ENCODE results near the gene CUX1.

CUX1 gene

GRCh38 chr7:102152672-102153598 is 335.5 kb downstream of the CUX1 start:
- H3K36me3 ChIP-seq (ENCODE audit: insufficient read depth): no peaks in the 10 kb centered on the region
- no peaks in the 10 kb centered on the region for H3K27me3 ChIP-seq (ENCODE audit: insufficient read depth, low read depth)
- H3K4me1 ChIP-seq (ENCODE audit: low read depth, poor library complexity, severe bottlenecking): no peaks in the 10 kb centered on the region
- H3K79me2 ChIP-seq (ENCODE audit: insufficient read depth, low read depth): no peaks in the 10 kb centered on the region
- H3K4me2 ChIP-seq: no peak overlapping the region
- no peak for TF ChIP-seq CTCF (conservative IDR thresholded peaks at IDR 0.05; ENCODE audit: low read depth, low read length)
- H3K27ac ChIP-seq: no peak overlapping the region
- no peaks in the 10 kb centered on the region for H4K20me1 ChIP-seq (ENCODE audit: insufficient read depth)
- H3K9ac ChIP-seq: no peak overlapping the region
- no peak overlapping the region for H3K4me3 ChIP-seq (IDR thresholded peaks at IDR 0.05; ENCODE audit: insufficient read depth, low read depth, low read length)
- no peak overlapping the region for H2AFZ ChIP-seq (ENCODE audit: low read depth)

- Histone ChIP-seq H3K4me2 (no peak overlapping the region), H3K79me2 (ENCODE audit: insufficient read depth, low read depth) (no peaks in the 10 kb centered on the region)
These were observed 336.1 kb downstream of the CUX1 start for GRCh38 chr7:102153599-102153946.

GRCh38 chr7:102154425-102154824 is 337.0 kb downstream of the CUX1 start:
- no peak overlapping the region for H3K9ac ChIP-seq
- H4K20me1 ChIP-seq (ENCODE audit: insufficient read depth): no peaks in the 10 kb centered on the region
- TF ChIP-seq CTCF (conservative IDR thresholded peaks at IDR 0.05; ENCODE audit: low read depth, low read length): no peak
- no peaks in the 10 kb centered on the region for H3K36me3 ChIP-seq (ENCODE audit: insufficient read depth)
- no peak overlapping the region for H2AFZ ChIP-seq (ENCODE audit: low read depth)
- no peak overlapping the region for H3K4me3 ChIP-seq (IDR thresholded peaks at IDR 0.05; ENCODE audit: insufficient read depth, low read depth, low read length)
- H3K27me3 ChIP-seq (ENCODE audit: insufficient read depth, low read depth): no peaks in the 10 kb centered on the region
- no peak overlapping the region for H3K4me2 ChIP-seq
- H3K27ac ChIP-seq: no peak overlapping the region
- no peaks in the 10 kb centered on the region for H3K4me1 ChIP-seq (ENCODE audit: low read depth, poor library complexity, severe bottlenecking)
- H3K79me2 ChIP-seq (ENCODE audit: insufficient read depth, low read depth): no peaks in the 10 kb centered on the region

More at GRCh38 chr7:102153599-102153946, 336.1 kb downstream of the CUX1 start:
- Histone ChIP-seq H3K27ac (no peak overlapping the region), H3K9ac (no peak overlapping the region), H3K27me3 (ENCODE audit: insufficient read depth, low read depth) (no peaks in the 10 kb centered on the region), H3K36me3 (ENCODE audit: insufficient read depth) (no peaks in the 10 kb centered on the region), H2AFZ (ENCODE audit: low read depth) (no peak overlapping the region), H3K4me3 (IDR thresholded peaks at IDR 0.05; ENCODE audit: insufficient read depth, low read depth, low read length) (no peak overlapping the region), H3K4me1 (ENCODE audit: low read depth, poor library complexity, severe bottlenecking) (no peaks in the 10 kb centered on the region), H4K20me1 (ENCODE audit: insufficient read depth) (no peaks in the 10 kb centered on the region)
- TF ChIP-seq CTCF (conservative IDR thresholded peaks at IDR 0.05; ENCODE audit: low read depth, low read length): no peak

- no peak overlapping the region for H3K4me3 ChIP-seq (IDR thresholded peaks at IDR 0.05; ENCODE audit: insufficient read depth, low read depth, low read length)
- no peak overlapping the region for H3K4me2 ChIP-seq
- no peaks in the 10 kb centered on the region for H3K27me3 ChIP-seq (ENCODE audit: insufficient read depth, low read depth)
- no peak overlapping the region for H3K27ac ChIP-seq
- no peak overlapping the region for H2AFZ ChIP-seq (ENCODE audit: low read depth)
- no peaks in the 10 kb centered on the region for H4K20me1 ChIP-seq (ENCODE audit: insufficient read depth)
- no peaks in the 10 kb centered on the region for H3K36me3 ChIP-seq (ENCODE audit: insufficient read depth)
- H3K9ac ChIP-seq: no peak overlapping the region
- no peaks in the 10 kb centered on the region for H3K79me2 ChIP-seq (ENCODE audit: insufficient read depth, low read depth)
- no peaks in the 10 kb centered on the region for H3K4me1 ChIP-seq (ENCODE audit: low read depth, poor library complexity, severe bottlenecking)
- no peak for TF ChIP-seq CTCF (conservative IDR thresholded peaks at IDR 0.05; ENCODE audit: low read depth, low read length)
These were observed 338.5 kb downstream of the CUX1 start for GRCh38 chr7:102155821-102156441.

All from KMS-11 (cell line).